HUES64 (cell line): ENCODE results near the gene NPIPA7.
"Not testable (repeated sequence)": the region's sequence is repeated elsewhere in the genome, so short reads cannot be mapped to it uniquely, and the experiment has no call there.

Experiments used
- H3K27ac ChIP-seq: 2 replicates; pipeline ENCODE4 v1.7.0; 2013; ENCODE audit warnings: low read depth, low read length, inconsistent platforms
- H3K27me3 ChIP-seq: 2 replicates; pipeline ENCODE4 v1.6.1; 2013; ENCODE audit warnings: mild to moderate bottlenecking, low read length; ENCODE audit not compliant: insufficient read depth
- H3K36me3 ChIP-seq: 2 replicates; pipeline ENCODE4 v1.6.1; 2013; ENCODE audit warnings: mild to moderate bottlenecking, low read length; ENCODE audit not compliant: insufficient read depth
- H3K4me1 ChIP-seq: 2 replicates; pipeline ENCODE4 v1.6.1; 2013; ENCODE audit warnings: mild to moderate bottlenecking, low read length, moderate library complexity; ENCODE audit not compliant: insufficient read depth
- H3K4me3 ChIP-seq: 2 replicates; pipeline ENCODE4 v1.5.1; 2013; ENCODE audit warnings: mild to moderate bottlenecking, low read length, moderate library complexity
- H3K9ac ChIP-seq: 2 replicates; pipeline ENCODE4 v1.6.1; 2013; ENCODE audit warnings: mild to moderate bottlenecking, low read depth, low read length
- H3K9me3 ChIP-seq: 2 replicates; pipeline ENCODE4 v1.6.1; 2013; ENCODE audit warnings: low read depth, low read length; ENCODE audit not compliant: insufficient read depth
- WGBS: fragments of 150-250, 120-280 bp; methylation state at CpG from one replicate; pipeline ENCODE4 v1.1.7; 2013; ENCODE audit warnings: missing lambda C conversion rate; 5-methylcytosine and 5-hydroxymethylcytosine counted together

Gene NPIPA7

GRCh38 chr16:16369081-16369856 is 9.7 kb upstream of the NPIPA7 start:
- 94% methylated on average over 23 of the region's 45 CpGs for WGBS
- H3K27me3 ChIP-seq, H3K27ac ChIP-seq, H3K9ac ChIP-seq, H3K4me3 ChIP-seq, H3K36me3 ChIP-seq, H3K4me1 ChIP-seq, H3K9me3 ChIP-seq: not testable (repeated sequence)

- not testable (repeated sequence) for H3K27ac ChIP-seq, H3K27me3 ChIP-seq, H3K4me1 ChIP-seq, H3K4me3 ChIP-seq, H3K36me3 ChIP-seq, H3K9ac ChIP-seq, H3K9me3 ChIP-seq
- WGBS: 96% methylated on average over 14 of the region's 43 CpGs
Observed at GRCh38 chr16:16371136-16371735, 7.7 kb upstream of the NPIPA7 start.

- H3K36me3 ChIP-seq, H3K9me3 ChIP-seq, H3K27me3 ChIP-seq, H3K4me3 ChIP-seq, H3K27ac ChIP-seq, H3K9ac ChIP-seq, H3K4me1 ChIP-seq: not testable (repeated sequence)
- WGBS: 94% methylated on average over 4 of the region's 25 CpGs
Observed at GRCh38 chr16:16374192-16374591, 4.7 kb upstream of the NPIPA7 start.

- not testable (repeated sequence) for H3K4me1 ChIP-seq, H3K27ac ChIP-seq, H3K4me3 ChIP-seq, H3K27me3 ChIP-seq, H3K9me3 ChIP-seq, H3K36me3 ChIP-seq, H3K9ac ChIP-seq
- no CpG with 5 or more reads among the region's 6 CpGs for WGBS
Observed at GRCh38 chr16:16399685-16400084, 20.7 kb downstream of the NPIPA7 start.

GRCh38 chr16:16402333-16402732 is 23.4 kb downstream of the NPIPA7 start:
- H3K4me1 ChIP-seq, H3K9ac ChIP-seq, H3K36me3 ChIP-seq, H3K27ac ChIP-seq, H3K4me3 ChIP-seq, H3K9me3 ChIP-seq, H3K27me3 ChIP-seq: not testable (repeated sequence)
- WGBS: no CpG with 5 or more reads among the region's 2 CpGs

- H3K4me3 ChIP-seq, H3K9ac ChIP-seq, H3K9me3 ChIP-seq, H3K27me3 ChIP-seq, H3K4me1 ChIP-seq, H3K27ac ChIP-seq, H3K36me3 ChIP-seq: not testable (repeated sequence)
- WGBS: no CpG with 5 or more reads among the region's 1 CpG
Observed at GRCh38 chr16:16404283-16404682, 25.3 kb downstream of the NPIPA7 start.

- not testable (repeated sequence) for H3K27ac ChIP-seq, H3K27me3 ChIP-seq, H3K9ac ChIP-seq, H3K4me3 ChIP-seq, H3K9me3 ChIP-seq, H3K36me3 ChIP-seq, H3K4me1 ChIP-seq
- WGBS: no CpG with 5 or more reads among the region's 5 CpGs
Observed at GRCh38 chr16:16405421-16405820, 26.5 kb downstream of the NPIPA7 start.

- not testable (repeated sequence) for H3K27me3 ChIP-seq, H3K9me3 ChIP-seq, H3K4me1 ChIP-seq, H3K36me3 ChIP-seq, H3K27ac ChIP-seq, H3K4me3 ChIP-seq, H3K9ac ChIP-seq
- no CpG with 5 or more reads among the region's 6 CpGs for WGBS
Observed at GRCh38 chr16:16408430-16408829, 29.5 kb downstream of the NPIPA7 start.

- not testable (repeated sequence) for H3K27ac ChIP-seq, H3K4me1 ChIP-seq, H3K4me3 ChIP-seq, H3K27me3 ChIP-seq, H3K9me3 ChIP-seq, H3K36me3 ChIP-seq, H3K9ac ChIP-seq
- no CpG with 5 or more reads among the region's 1 CpG for WGBS
Observed at GRCh38 chr16:16413773-16414172, 34.8 kb downstream of the NPIPA7 start.

GRCh38 chr16:16417071-16417470 is 38.1 kb downstream of the NPIPA7 start:
- H3K4me3 ChIP-seq, H3K9me3 ChIP-seq, H3K27ac ChIP-seq, H3K4me1 ChIP-seq, H3K27me3 ChIP-seq, H3K9ac ChIP-seq, H3K36me3 ChIP-seq: not testable (repeated sequence)
- WGBS: no CpG with 5 or more reads among the region's 5 CpGs

GRCh38 chr16:16417914-16418544 is 39.1 kb downstream of the NPIPA7 start:
- not testable (repeated sequence) for H3K4me1 ChIP-seq, H3K9ac ChIP-seq, H3K9me3 ChIP-seq, H3K27ac ChIP-seq, H3K4me3 ChIP-seq, H3K27me3 ChIP-seq, H3K36me3 ChIP-seq
- no CpG with 5 or more reads among the region's 5 CpGs for WGBS
